GM12891 (cell line): Measurements from ENCODE around the gene CDH4.
"Not testable (repeated sequence)": the region's sequence is repeated elsewhere in the genome, so short reads cannot be mapped to it uniquely, and the experiment has no call there.

Experiments used
- DNase-seq: peaks from one replicate; pipeline ENCODE4 v3.0.0; 2011; ENCODE audit warnings: low spot score; ENCODE audit not compliant: insufficient read length
- FAIRE-seq: peaks from 2 replicates; lab custom pipeline; 2011; peaks lifted over from hg19 to GRCh38; lab: Jason Lieb, UNC
- PAX5 ChIP-seq: IDR thresholded peaks from 2 replicates; pipeline ENCODE4 v1.6.1; 2011; ENCODE audit warnings: low read length, moderate library complexity, mild to moderate bottlenecking; ENCODE audit not compliant: insufficient read depth, severe bottlenecking
- POLR2A ChIP-seq: IDR thresholded peaks from 2 replicates; pipeline ENCODE4 v1.6.1; 2011; ENCODE audit warnings: low read depth, low read length, control low read depth
- POLR2AphosphoS5 ChIP-seq: IDR thresholded peaks from 2 replicates; pipeline ENCODE4 v1.6.1; 2011; ENCODE audit warnings: low read depth, low read length, control low read depth
- POU2F2 ChIP-seq: IDR thresholded peaks from 2 replicates; pipeline ENCODE4 v1.6.1; 2011; ENCODE audit warnings: low read depth, mild to moderate bottlenecking, control low read depth, low read length, moderate library complexity
- SPI1 ChIP-seq: IDR thresholded peaks from 2 replicates; pipeline ENCODE4 v1.6.1; 2011; ENCODE audit warnings: low read depth, low read length, control low read depth
- TAF1 ChIP-seq: IDR thresholded peaks from 2 replicates; pipeline ENCODE4 v1.6.1; 2011; ENCODE audit warnings: low read depth, low read length, control low read depth

The CDH4 gene

GRCh38 chr20:61965606-61966491 lies 713.8 kb downstream of the CDH4 start:
- FAIRE-seq (no peak), DNase-seq (no peak)
- no peak for TF ChIP-seq POLR2A
- TF ChIP-seq POU2F2: no peak
- no peak for TF ChIP-seq TAF1
- TF ChIP-seq SPI1: no peak
- TF ChIP-seq PAX5: no peak
- no peak for TF ChIP-seq POLR2AphosphoS5

DNA sequence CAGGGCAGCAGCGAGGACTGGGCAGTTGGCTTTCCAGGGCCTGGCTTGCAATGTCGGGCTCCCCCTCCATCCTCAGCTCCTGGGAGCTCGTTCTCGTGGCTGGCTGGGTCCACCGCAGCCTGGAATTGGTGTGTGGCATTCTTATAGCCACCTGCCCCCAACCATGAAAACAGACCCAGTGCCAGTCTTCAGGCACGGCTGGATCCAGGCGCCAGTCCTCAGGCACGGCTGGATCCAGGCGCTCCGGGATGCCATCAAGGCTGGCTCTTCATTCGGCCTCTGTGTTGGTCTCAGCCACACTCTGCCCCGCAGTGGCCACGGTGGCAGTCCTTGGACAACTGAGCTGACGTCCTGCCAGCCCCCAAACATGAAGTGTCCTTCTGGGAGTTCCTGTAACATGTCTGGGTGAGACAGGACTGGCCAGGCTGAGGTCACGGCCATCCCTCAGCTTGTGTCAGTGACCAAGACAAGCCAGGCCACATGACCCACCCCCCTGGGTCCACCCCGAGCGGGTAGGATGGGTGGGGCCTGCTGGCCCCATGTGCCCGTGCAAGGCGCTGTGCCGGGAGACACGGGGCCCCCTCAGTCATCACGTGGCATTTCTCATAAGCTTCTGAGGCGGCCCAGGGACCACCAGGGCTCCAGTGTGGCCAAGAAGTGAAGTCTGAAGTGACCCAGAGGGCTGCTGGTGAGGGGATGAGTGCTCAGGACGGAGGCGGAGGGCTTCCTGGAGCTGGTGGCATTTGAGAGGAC lies 714.6 kb downstream of the CDH4 start:
- no peak for TF ChIP-seq PAX5
- no peak for TF ChIP-seq POLR2A
- TF ChIP-seq TAF1: no peak
- TF ChIP-seq POLR2AphosphoS5: no peak
- no peak for TF ChIP-seq POU2F2
- DNase-seq (no peak), FAIRE-seq (no peak)

DNA sequence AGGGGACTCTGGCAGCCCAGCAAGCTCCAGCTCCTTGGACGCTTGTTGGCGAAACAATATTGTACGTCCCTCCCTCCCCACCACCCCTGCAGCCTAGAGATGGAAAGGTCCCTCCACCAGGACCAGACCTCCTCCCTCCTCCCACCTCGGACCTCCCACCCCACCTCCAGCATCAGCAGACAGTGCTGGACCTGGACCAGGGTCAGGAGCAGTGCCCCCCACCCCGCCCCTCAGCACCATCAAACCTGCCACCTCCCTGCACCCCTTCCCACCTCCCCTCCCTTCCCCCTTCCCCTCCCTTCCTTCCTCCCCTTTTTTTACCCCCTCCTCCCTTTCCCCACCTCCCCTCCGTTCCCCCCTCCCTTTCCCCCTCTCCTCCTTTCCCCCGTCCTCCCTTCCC lies 715.2 kb downstream of the CDH4 start:
- FAIRE-seq (no peak), DNase-seq (no peak)
- TF ChIP-seq POLR2AphosphoS5: no peak
- no peak for TF ChIP-seq POLR2A
- TF ChIP-seq PAX5: no peak
- TF ChIP-seq TAF1: no peak
- no peak for TF ChIP-seq POU2F2
- TF ChIP-seq SPI1: no peak

DNA sequence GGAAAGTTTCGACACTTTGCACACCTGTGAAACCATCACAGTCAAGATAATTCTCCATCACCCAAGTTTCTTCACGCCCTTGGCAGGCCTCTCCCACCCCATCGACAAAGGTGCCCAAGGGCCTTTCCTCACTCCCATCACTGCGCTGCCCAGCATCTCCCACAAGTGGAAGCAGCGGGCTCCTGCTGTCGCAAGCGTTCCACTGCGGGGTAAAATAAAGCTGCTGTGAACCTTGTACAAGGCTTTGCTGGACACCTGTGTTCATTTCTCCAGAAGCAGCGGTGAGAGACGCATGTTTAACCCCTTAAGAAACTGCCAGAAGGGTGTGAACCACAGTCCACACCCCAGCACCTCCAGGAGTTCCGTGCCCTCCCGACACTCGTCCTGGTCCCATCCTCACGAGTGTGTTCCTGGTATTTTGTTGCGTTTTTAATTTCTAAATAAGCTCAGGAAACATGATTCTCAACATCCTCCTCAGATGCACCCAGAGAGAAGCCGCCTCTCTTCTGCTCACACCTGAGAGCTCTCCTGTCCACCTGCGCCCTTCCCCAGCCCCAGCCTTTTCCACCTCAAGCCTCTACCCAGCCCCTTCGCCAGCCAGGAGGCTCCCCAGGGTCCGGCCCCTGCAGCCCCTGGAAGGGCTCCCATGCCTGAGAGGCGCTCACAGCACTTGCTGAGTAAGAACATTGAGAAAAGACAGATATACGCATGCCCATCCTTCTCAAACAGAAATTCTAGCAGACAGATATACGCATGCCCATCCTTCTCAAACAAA lies 716.2 kb downstream of the CDH4 start:
- DNase-seq (no peak), FAIRE-seq (no peak)
- TF ChIP-seq SPI1: no peak
- TF ChIP-seq TAF1: no peak
- TF ChIP-seq POLR2AphosphoS5: no peak
- no peak for TF ChIP-seq PAX5
- no peak for TF ChIP-seq POLR2A
- TF ChIP-seq POU2F2: no peak

GRCh38 chr20:61968932-61969331 lies 716.9 kb downstream of the CDH4 start:
- TF ChIP-seq POLR2AphosphoS5 (no peak), POLR2A (no peak), PAX5 (no peak), POU2F2 (no peak), TAF1 (no peak), SPI1 (no peak)
- DNase-seq (no peak), FAIRE-seq (no peak)

- no peak for TF ChIP-seq PAX5
- TF ChIP-seq TAF1: no peak
- no peak for TF ChIP-seq POLR2AphosphoS5
- no peak for TF ChIP-seq POU2F2
- TF ChIP-seq SPI1: no peak
- no peak for TF ChIP-seq POLR2A
- FAIRE-seq (no peak), DNase-seq (no peak)
These were observed 717.7 kb downstream of the CDH4 start for GRCh38 chr20:61969806-61970205.

DNA sequence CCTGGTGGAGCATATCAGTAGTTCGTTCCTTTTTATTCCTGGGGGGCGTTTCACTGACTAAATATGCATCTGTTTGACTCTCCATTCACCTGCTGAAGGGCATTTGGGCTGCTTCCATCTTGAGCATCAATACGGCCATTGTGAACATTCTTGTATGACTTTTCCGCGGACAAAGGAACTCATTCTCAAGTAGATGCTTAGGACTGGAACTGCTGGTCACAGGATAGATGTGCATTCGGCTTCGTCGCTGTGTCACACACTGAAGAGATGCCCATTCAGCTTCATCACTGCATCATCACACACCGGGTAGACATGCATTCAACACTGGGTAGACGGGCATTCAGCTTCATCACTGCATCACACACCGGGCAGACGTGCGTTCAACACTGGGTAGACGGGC lies 718.3 kb downstream of the CDH4 start:
- no peak for TF ChIP-seq SPI1
- FAIRE-seq (no peak), DNase-seq (no peak)

- FAIRE-seq, DNase-seq: not testable (repeated sequence)
These were observed 719.5 kb downstream of the CDH4 start for GRCh38 chr20:61971595-61971994.

GRCh38 chr20:61972636-61973508 lies 720.8 kb downstream of the CDH4 start:
- FAIRE-seq: no peak

More at GRCh38 chr20:61972636-61973508, 720.8 kb downstream of the CDH4 start:
- DNase-seq: no peak
- TF ChIP-seq PAX5: no peak
- TF ChIP-seq SPI1: no peak
- TF ChIP-seq POU2F2: no peak
- no peak for TF ChIP-seq TAF1
- no peak for TF ChIP-seq POLR2A
- no peak for TF ChIP-seq POLR2AphosphoS5
